Measurements from ENCODE around the gene ZNHIT3. TPM values are rescaled to one million over a fixed set of nuclear protein-coding genes. Genes with fewer than 3 reads are reported as not detected.

The ZNHIT3 gene
- total RNA-seq, 1 donor from 2014 or later = 48.2 TPM

GRCh38 chr17:36529121-36529520 lies 42.6 kb downstream of the ZNHIT3 start:
- H3K4me3 Mint-ChIP-seq (ENCODE audit: low read depth) = no peak overlapping the region
- intact Hi-C loops (cut with micrococcal nuclease) = no loop called here
- peaks cover 64% of the 10 kb centered on the region for H3K36me3 Mint-ChIP-seq (ENCODE audit: low read depth)
- no peaks in the 10 kb centered on the region for H3K27me3 Mint-ChIP-seq (ENCODE audit: low read depth)
- H3K27ac Mint-ChIP-seq = peak overlapping the region; percentile 6
- H3K9me3 Mint-ChIP-seq = no peaks in the 10 kb centered on the region
- no peak for DNase-seq (ENCODE audit: low spot score)
- peaks cover 34% of the 10 kb centered on the region for H3K4me1 Mint-ChIP-seq (ENCODE audit: low read depth)

- intact Hi-C loops (cut with micrococcal nuclease) = loop anchor here (5.0 kb wide), 1 partner anchor 190 kb away; no protein-coding TSS in a partner anchor
- H3K4me3 Mint-ChIP-seq (ENCODE audit: low read depth) = peak overlapping the region; percentile 43
- peaks cover 24% of the 10 kb centered on the region for H3K4me1 Mint-ChIP-seq (ENCODE audit: low read depth)
- no peaks in the 10 kb centered on the region for H3K27me3 Mint-ChIP-seq (ENCODE audit: low read depth)
- DNase-seq (ENCODE audit: low spot score) = no peak
- H3K36me3 Mint-ChIP-seq (ENCODE audit: low read depth) = peaks cover 61% of the 10 kb centered on the region
- no peak overlapping the region for H3K27ac Mint-ChIP-seq
- no peaks in the 10 kb centered on the region for H3K9me3 Mint-ChIP-seq
Observed at GRCh38 chr17:36532435-36532975, 46.0 kb downstream of the ZNHIT3 start.

- no peak for DNase-seq (ENCODE audit: low spot score)
- H3K4me1 Mint-ChIP-seq (ENCODE audit: low read depth) = peaks cover 25% of the 10 kb centered on the region
- peak overlapping the region; percentile 98 for H3K27ac Mint-ChIP-seq
- H3K4me3 Mint-ChIP-seq (ENCODE audit: low read depth) = peak overlapping the region; percentile 98
- intact Hi-C loops (cut with micrococcal nuclease) = loop anchor here (1.0 to 5.0 kb wide), 2 partner anchors 48 to 188 kb away; partner anchors contain the start of gene ZNHIT3
- no peaks in the 10 kb centered on the region for H3K9me3 Mint-ChIP-seq
- peaks cover 61% of the 10 kb centered on the region for H3K36me3 Mint-ChIP-seq (ENCODE audit: low read depth)
- H3K27me3 Mint-ChIP-seq (ENCODE audit: low read depth) = no peaks in the 10 kb centered on the region
Observed at GRCh38 chr17:36533935-36534839, 47.7 kb downstream of the ZNHIT3 start.

GRCh38 chr17:36534840-36535668 lies 48.6 kb downstream of the ZNHIT3 start, which contains the start of the genes MYO19 and PIGW:
Gene MYO19 (minus strand): TSS chr17:36534868. CDS start chr17:36532538, 2,330 bp downstream.
Gene PIGW (plus strand): TSS chr17:36534987. CDS start chr17:36537102, 2,115 bp downstream.
- no peaks in the 10 kb centered on the region for H3K27me3 Mint-ChIP-seq (ENCODE audit: low read depth)
- peak within 1 kb of the TSS; percentile 98 for H3K27ac Mint-ChIP-seq
- intact Hi-C loops (cut with micrococcal nuclease) = loop anchor here (1.0 to 5.0 kb wide), 3 partner anchors 9 to 187 kb away; partner anchors contain the start of genes GGNBP2 and ZNHIT3
- peak; percentile 84 for DNase-seq (ENCODE audit: low spot score)
- no peaks in the 10 kb centered on the region for H3K9me3 Mint-ChIP-seq
- H3K4me1 Mint-ChIP-seq (ENCODE audit: low read depth) = peaks cover 24% of the 10 kb centered on the region
- H3K4me3 Mint-ChIP-seq (ENCODE audit: low read depth) = peak within 1 kb of the TSS; percentile 98
- peaks cover 61% of the 10 kb centered on the region for H3K36me3 Mint-ChIP-seq (ENCODE audit: low read depth)

- no peaks in the 10 kb centered on the region for H3K9me3 Mint-ChIP-seq
- H3K27me3 Mint-ChIP-seq (ENCODE audit: low read depth) = no peaks in the 10 kb centered on the region
- DNase-seq (ENCODE audit: low spot score) = no peak
- peaks cover 64% of the 10 kb centered on the region for H3K36me3 Mint-ChIP-seq (ENCODE audit: low read depth)
- peak overlapping the region; percentile 98 for H3K4me3 Mint-ChIP-seq (ENCODE audit: low read depth)
- peak overlapping the region; percentile 98 for H3K27ac Mint-ChIP-seq
- intact Hi-C loops (cut with micrococcal nuclease) = loop anchor here (1.0 kb wide), 1 partner anchor 9 kb away; the partner anchor contains the start of gene GGNBP2
- H3K4me1 Mint-ChIP-seq (ENCODE audit: low read depth) = peaks cover 24% of the 10 kb centered on the region
Observed at GRCh38 chr17:36535669-36536081, 49.2 kb downstream of the ZNHIT3 start.

- no peaks in the 10 kb centered on the region for H3K9me3 Mint-ChIP-seq
- DNase-seq (ENCODE audit: low spot score) = no peak
- intact Hi-C loops (cut with micrococcal nuclease) = no loop called here
- no peaks in the 10 kb centered on the region for H3K27me3 Mint-ChIP-seq (ENCODE audit: low read depth)
- H3K4me1 Mint-ChIP-seq (ENCODE audit: low read depth) = peaks cover 12% of the 10 kb centered on the region
- no peak overlapping the region for H3K27ac Mint-ChIP-seq
- no peak overlapping the region for H3K4me3 Mint-ChIP-seq (ENCODE audit: low read depth)
- peaks cover 40% of the 10 kb centered on the region for H3K36me3 Mint-ChIP-seq (ENCODE audit: low read depth)
Observed at GRCh38 chr17:36540696-36541095, 54.2 kb downstream of the ZNHIT3 start.

- H3K4me3 Mint-ChIP-seq (ENCODE audit: low read depth) = no peak overlapping the region
- H3K36me3 Mint-ChIP-seq (ENCODE audit: low read depth) = peaks cover 42% of the 10 kb centered on the region
- no peak overlapping the region for H3K27ac Mint-ChIP-seq
- H3K4me1 Mint-ChIP-seq (ENCODE audit: low read depth) = peaks cover 17% of the 10 kb centered on the region
- no peaks in the 10 kb centered on the region for H3K9me3 Mint-ChIP-seq
- DNase-seq (ENCODE audit: low spot score) = no peak
- no peaks in the 10 kb centered on the region for H3K27me3 Mint-ChIP-seq (ENCODE audit: low read depth)
- intact Hi-C loops (cut with micrococcal nuclease) = no loop called here
Observed at GRCh38 chr17:36542755-36543154, 56.3 kb downstream of the ZNHIT3 start.

- Mint-ChIP-seq H3K4me3 (ENCODE audit: low read depth) (peak overlapping the region; percentile 98), H3K9me3 (no peaks in the 10 kb centered on the region), H3K27me3 (ENCODE audit: low read depth) (no peaks in the 10 kb centered on the region), H3K27ac (peak overlapping the region; percentile 96), H3K36me3 (ENCODE audit: low read depth) (peaks cover 42% of the 10 kb centered on the region), H3K4me1 (ENCODE audit: low read depth) (peaks cover 24% of the 10 kb centered on the region)
- DNase-seq (ENCODE audit: low spot score) = no peak
- intact Hi-C loops (cut with micrococcal nuclease) = loop anchor here (1.0 to 2.0 kb wide), 3 partner anchors 9 to 57 kb away; partner anchors contain the start of genes DHRS11 and MRM1
Observed at GRCh38 chr17:36544044-36544306, 57.5 kb downstream of the ZNHIT3 start.

- Mint-ChIP-seq H3K4me3 (ENCODE audit: low read depth) (peak within 1 kb of the TSS; percentile 98), H3K27me3 (ENCODE audit: low read depth) (no peaks in the 10 kb centered on the region), H3K9me3 (no peaks in the 10 kb centered on the region), H3K4me1 (ENCODE audit: low read depth) (peaks cover 24% of the 10 kb centered on the region), H3K27ac (peak within 1 kb of the TSS; percentile 96), H3K36me3 (ENCODE audit: low read depth) (peaks cover 43% of the 10 kb centered on the region)
- intact Hi-C loops (cut with micrococcal nuclease) = loop anchor here (1.0 to 2.0 kb wide), 3 partner anchors 9 to 56 kb away; partner anchors contain the start of genes DHRS11 and MRM1
- DNase-seq (ENCODE audit: low spot score) = peak; percentile 91
Observed at GRCh38 chr17:36544307-36545076, 58.0 kb downstream of the ZNHIT3 start, which contains the start of gene GGNBP2. Gene GGNBP2 (plus strand): TSS chr17:36544919. CDS start chr17:36545725, 806 bp downstream.

GRCh38 chr17:36545077-36545464 lies 58.6 kb downstream of the ZNHIT3 start:
- intact Hi-C loops (cut with micrococcal nuclease) = loop anchor here (2.0 kb wide), 2 partner anchors 46 to 56 kb away; partner anchors contain the start of genes DHRS11 and MRM1
- no peaks in the 10 kb centered on the region for H3K27me3 Mint-ChIP-seq (ENCODE audit: low read depth)
- H3K27ac Mint-ChIP-seq = peak overlapping the region; percentile 96
- H3K36me3 Mint-ChIP-seq (ENCODE audit: low read depth) = peaks cover 41% of the 10 kb centered on the region
- no peak for DNase-seq (ENCODE audit: low spot score)
- peak overlapping the region; percentile 98 for H3K4me3 Mint-ChIP-seq (ENCODE audit: low read depth)
- peaks cover 23% of the 10 kb centered on the region for H3K4me1 Mint-ChIP-seq (ENCODE audit: low read depth)
- no peaks in the 10 kb centered on the region for H3K9me3 Mint-ChIP-seq
